SK-N-SH treated with all-trans-retinoic acid at 6 μM for 48 hours (cell line): Measurements from ENCODE around the gene SCYGR8.

ENCODE experiments used
- ARNTL ChIP-seq: fragments of 450-650 bp; formaldehyde crosslinking; IDR thresholded peaks from 2 replicates; pipeline ENCODE4 v1.5.0; 2020; ENCODE audit warnings: low read depth, mild to moderate bottlenecking, moderate library complexity, borderline replicate concordance
- CSRNP3 ChIP-seq: fragments of 250-450 bp; sonication (Bioruptor Pico); IDR thresholded peaks from 2 replicates; pipeline ENCODE4 v1.5.1; 2021; ENCODE audit warnings: mild to moderate bottlenecking, moderate library complexity
- ESRRG ChIP-seq: fragments of 250-450 bp; sonication (Bioruptor Pico); IDR thresholded peaks from 2 replicates; pipeline ENCODE4 v1.6.1; 2021; ENCODE audit warnings: mild to moderate bottlenecking
- PPARA ChIP-seq: fragments of 250-450 bp; sonication (Bioruptor Pico); IDR thresholded peaks from 2 replicates; pipeline ENCODE4 v1.5.0; 2020; ENCODE audit warnings: mild to moderate bottlenecking, borderline replicate concordance
- RARB ChIP-seq: fragments of 250-450 bp; sonication (Bioruptor Pico); IDR thresholded peaks from 2 replicates; pipeline ENCODE4 v1.8.0; 2021; ENCODE audit warnings: mild to moderate bottlenecking, moderate library complexity
- TOX ChIP-seq: fragments of 250-450 bp; sonication (Bioruptor Pico); IDR thresholded peaks from 2 replicates; pipeline ENCODE4 v1.8.0; 2021; ENCODE audit warnings: mild to moderate bottlenecking, moderate library complexity, borderline replicate concordance
- ZC3H10 ChIP-seq: fragments of 250-450 bp; sonication (Bioruptor Pico); IDR thresholded peaks from 2 replicates; pipeline ENCODE4 v1.5.1; 2021; ENCODE audit warnings: mild to moderate bottlenecking, moderate library complexity
- ZFP3 ChIP-seq: fragments of 250-450 bp; sonication (Bioruptor Pico); IDR thresholded peaks from 2 replicates; pipeline ENCODE4 v1.5.0; 2020; ENCODE audit warnings: mild to moderate bottlenecking, moderate library complexity
- ZFP30 ChIP-seq: fragments of 450-650 bp; formaldehyde crosslinking; IDR thresholded peaks from 2 replicates; pipeline ENCODE4 v1.5.0; 2022; ENCODE audit warnings: mild to moderate bottlenecking, moderate library complexity

GRCh38 chr2:227789803-227790202 lies 44.1 kb downstream of the SCYGR8 start:
- TF ChIP-seq TOX (no peak), ZFP3 (CRISPR knock-in tag) (no peak), ESRRG (CRISPR knock-in tag) (no peak), ARNTL (no peak), ZC3H10 (no peak), CSRNP3 (CRISPR knock-in tag) (no peak), ZFP30 (CRISPR knock-in tag) (no peak), PPARA (no peak), RARB (CRISPR knock-in tag) (no peak)
